Activated CD8-positive, alpha-beta memory T cell treated with anti-CD3 and anti-CD28 coated beads, Interleukin-2, amount 50 U/mL, for 24 hours (primary cell): Measurements from ENCODE around the gene ART1.
"Not testable (repeated sequence)": the region's sequence is repeated elsewhere in the genome, so short reads cannot be mapped to it uniquely, and the experiment has no call there.

ENCODE experiments used
- DNase-seq: peaks from one replicate; pipeline ENCODE4 v3.0.0-alpha.2; 2020; ENCODE audit errors: extremely low read depth

ART1 gene

GRCh38 chr11:3644817-3645235 is at the start of gene ART1:
ART1 (plus strand) TSS chr11:3645128; CDS start chr11:3659214, 14,086 bp downstream.
- DNase-seq = no peak

- DNase-seq = not testable (repeated sequence)
Observed at GRCh38 chr11:3597743-3598142, 47.2 kb upstream of the ART1 start.

GRCh38 chr11:3600201-3600600 is 44.7 kb upstream of the ART1 start:
- DNase-seq = not testable (repeated sequence)

GRCh38 chr11:3604167-3604566 is 40.8 kb upstream of the ART1 start:
- no peak for DNase-seq

GRCh38 chr11:3605283-3605662 is 39.7 kb upstream of the ART1 start:
- no peak for DNase-seq

GRCh38 chr11:3605771-3606203 is 39.1 kb upstream of the ART1 start:
- no peak for DNase-seq

GRCh38 chr11:3609416-3610265 is 35.3 kb upstream of the ART1 start:
- no peak for DNase-seq

- DNase-seq = no peak
Observed at GRCh38 chr11:3610846-3611245, 34.1 kb upstream of the ART1 start.

GRCh38 chr11:3611976-3612678 is 32.8 kb upstream of the ART1 start:
- DNase-seq = no peak

GRCh38 chr11:3613998-3614741 is 30.8 kb upstream of the ART1 start:
- no peak for DNase-seq

- DNase-seq = peak; percentile 6
Observed at GRCh38 chr11:3614742-3615171, 30.2 kb upstream of the ART1 start.

- DNase-seq = no peak
Observed at GRCh38 chr11:3615998-3616397, 28.9 kb upstream of the ART1 start.

GRCh38 chr11:3616721-3617460 is 28.0 kb upstream of the ART1 start:
- DNase-seq = no peak

GRCh38 chr11:3617990-3618389 is 26.9 kb upstream of the ART1 start:
- DNase-seq = no peak

GRCh38 chr11:3622521-3622920 is 22.4 kb upstream of the ART1 start:
- no peak for DNase-seq

GRCh38 chr11:3623121-3623520 is 21.8 kb upstream of the ART1 start:
- no peak for DNase-seq

GRCh38 chr11:3623767-3624458 is 21.0 kb upstream of the ART1 start:
- DNase-seq = no peak

GRCh38 chr11:3626250-3626960 is 18.5 kb upstream of the ART1 start:
- DNase-seq = no peak

GRCh38 chr11:3627291-3627690 is 17.6 kb upstream of the ART1 start:
- no peak for DNase-seq

GRCh38 chr11:3631331-3631730 is 13.6 kb upstream of the ART1 start:
- no peak for DNase-seq
